IPS-15b (cell line): ENCODE data around the gene NPY4R.
"Not testable (repeated sequence)": the region's sequence is repeated elsewhere in the genome, so short reads cannot be mapped to it uniquely, and the experiment has no call there.

Experiments
- H3K27me3 ChIP-seq: one replicate; pipeline ENCODE4 v1.6.1; 2013; ENCODE audit warnings: low read length; ENCODE audit not compliant: control insufficient read depth, insufficient read depth
- H3K36me3 ChIP-seq: one replicate; pipeline ENCODE4 v1.6.1; 2013; ENCODE audit warnings: low read length; ENCODE audit not compliant: control insufficient read depth, insufficient read depth
- H3K4me1 ChIP-seq: one replicate; pipeline ENCODE4 v1.6.1; 2013; ENCODE audit warnings: mild to moderate bottlenecking, low read length; ENCODE audit not compliant: control insufficient read depth, insufficient read depth
- H3K4me3 ChIP-seq: one replicate; pipeline ENCODE4 v1.5.1; 2013; ENCODE audit warnings: low read depth, low read length
- H3K9ac ChIP-seq: one replicate; pipeline ENCODE4 v1.6.1; 2013; ENCODE audit warnings: low read depth, mild to moderate bottlenecking, low read length
- H3K9me3 ChIP-seq: one replicate; pipeline ENCODE4 v1.6.1; 2013; ENCODE audit warnings: mild to moderate bottlenecking, low read length; ENCODE audit not compliant: control insufficient read depth, insufficient read depth

NPY4R gene

DNA sequence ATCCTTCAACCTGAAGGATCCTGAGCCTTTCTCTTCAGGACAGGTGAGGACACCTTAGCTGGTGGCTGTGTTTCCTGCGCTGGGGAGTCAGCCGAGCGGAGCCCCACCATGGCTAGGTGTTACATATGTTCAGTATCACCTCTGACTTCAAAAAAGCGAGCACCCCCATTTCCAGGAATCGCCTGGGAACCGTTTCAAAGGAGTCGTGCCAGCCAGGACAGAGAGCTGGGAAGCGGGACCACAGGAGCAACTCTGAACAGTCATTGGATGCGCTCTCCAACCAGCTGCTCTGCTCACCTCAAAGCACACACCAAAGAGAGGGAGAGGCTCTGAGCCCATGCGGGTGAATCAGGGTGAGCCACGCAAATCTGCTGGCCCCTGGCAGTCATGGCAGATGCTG, 24.5 kb upstream of the NPY4R start:
- H3K9ac ChIP-seq, H3K27me3 ChIP-seq, H3K36me3 ChIP-seq, H3K4me1 ChIP-seq, H3K9me3 ChIP-seq, H3K4me3 ChIP-seq: not testable (repeated sequence)

DNA sequence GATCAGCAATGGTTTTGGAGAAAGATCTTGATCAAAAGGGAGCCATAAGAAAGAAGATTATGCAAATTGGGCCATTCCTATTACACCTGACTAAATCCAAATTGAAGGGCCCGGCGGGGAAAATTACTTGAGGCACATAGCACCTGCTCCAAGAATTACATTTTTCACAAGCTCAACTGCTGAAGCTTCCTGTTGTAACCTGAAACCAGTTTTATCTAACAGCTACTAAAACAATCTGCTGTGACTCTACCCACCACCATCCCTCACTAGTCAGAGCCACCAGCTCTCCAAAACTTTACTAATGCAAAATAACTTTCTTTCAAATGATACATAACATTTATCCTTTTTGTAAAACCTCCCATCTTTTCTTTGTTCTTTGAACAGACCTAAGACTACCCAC, 20.7 kb upstream of the NPY4R start:
- not testable (repeated sequence) for H3K4me1 ChIP-seq, H3K9me3 ChIP-seq, H3K9ac ChIP-seq, H3K4me3 ChIP-seq, H3K36me3 ChIP-seq, H3K27me3 ChIP-seq

DNA sequence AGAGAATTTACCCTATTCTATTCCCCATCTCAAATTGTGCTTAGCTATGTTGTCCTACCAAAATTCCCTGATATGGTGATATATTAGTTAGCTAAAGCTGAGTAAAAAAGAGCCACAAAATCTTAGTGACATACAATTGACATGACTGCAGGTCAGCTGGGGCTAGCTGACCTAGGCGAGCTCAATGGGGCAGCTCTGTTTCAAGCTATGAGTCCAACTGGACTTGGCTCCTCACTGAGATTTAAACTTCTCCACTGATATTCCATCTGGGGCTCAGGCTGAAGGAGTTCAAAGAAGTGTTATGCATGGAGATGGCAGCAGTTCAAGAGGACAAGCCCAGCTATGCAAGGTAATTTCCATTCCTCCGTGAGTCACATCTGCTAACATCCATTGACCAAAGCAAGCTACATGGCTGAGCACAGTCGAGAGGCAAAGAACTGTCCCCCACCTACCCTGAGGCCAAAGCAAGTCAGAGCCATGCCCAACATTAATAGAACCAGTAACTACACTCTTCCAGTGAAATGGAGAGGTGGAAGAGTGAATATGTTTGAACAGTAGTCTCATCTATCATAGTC, 9.1 kb upstream of the NPY4R start:
- H3K27me3 ChIP-seq, H3K9me3 ChIP-seq: not testable (repeated sequence)

DNA sequence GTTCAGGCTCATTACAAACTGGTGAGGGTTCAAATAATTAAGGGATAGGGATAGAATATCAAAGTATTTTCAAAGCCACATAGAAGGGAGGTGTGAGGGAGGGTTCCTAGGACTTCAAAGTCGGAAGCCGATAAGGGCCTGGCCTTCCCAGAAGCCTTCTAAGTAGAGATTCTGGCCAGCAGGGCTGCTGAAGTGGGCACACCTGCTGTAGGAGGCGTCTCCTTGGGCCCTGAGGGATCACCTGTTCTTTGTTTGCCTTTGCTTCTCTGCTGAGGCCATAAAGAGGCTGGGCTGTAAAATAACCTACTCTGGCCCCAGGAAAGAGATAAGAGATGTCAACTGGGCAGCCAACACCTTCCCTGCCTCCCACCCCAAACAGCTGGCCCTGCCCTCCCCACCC, 8.0 kb upstream of the NPY4R start:
- not testable (repeated sequence) for H3K4me1 ChIP-seq

More for the DNA sequence above, 9.1 kb upstream of the NPY4R start:
- H3K4me1 ChIP-seq, H3K9ac ChIP-seq, H3K4me3 ChIP-seq, H3K36me3 ChIP-seq: not testable (repeated sequence)

DNA sequence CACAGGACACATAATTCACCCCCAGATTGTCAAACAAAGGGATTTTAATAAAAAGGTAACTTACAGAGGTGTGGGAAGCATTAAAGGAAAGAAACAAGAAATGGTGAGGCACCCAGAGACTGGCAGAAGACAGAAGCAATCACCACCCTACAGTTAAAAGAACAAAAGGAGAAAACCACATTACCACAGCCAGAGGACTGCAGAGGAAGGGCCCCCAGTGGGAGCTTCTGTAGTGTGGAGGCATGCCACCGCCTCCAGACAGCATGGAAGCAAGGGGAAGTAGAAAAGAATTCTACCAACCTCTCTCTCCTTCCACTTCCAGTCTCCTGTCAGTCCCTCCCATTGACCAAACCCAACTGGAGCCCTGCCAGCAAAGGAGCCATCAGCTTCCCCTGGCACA, 4.4 kb upstream of the NPY4R start:
- H3K9me3 ChIP-seq, H3K4me1 ChIP-seq, H3K9ac ChIP-seq, H3K4me3 ChIP-seq, H3K36me3 ChIP-seq, H3K27me3 ChIP-seq: not testable (repeated sequence)

More for the DNA sequence above, 8.0 kb upstream of the NPY4R start:
- not testable (repeated sequence) for H3K36me3 ChIP-seq, H3K9me3 ChIP-seq, H3K27me3 ChIP-seq, H3K9ac ChIP-seq, H3K4me3 ChIP-seq

DNA sequence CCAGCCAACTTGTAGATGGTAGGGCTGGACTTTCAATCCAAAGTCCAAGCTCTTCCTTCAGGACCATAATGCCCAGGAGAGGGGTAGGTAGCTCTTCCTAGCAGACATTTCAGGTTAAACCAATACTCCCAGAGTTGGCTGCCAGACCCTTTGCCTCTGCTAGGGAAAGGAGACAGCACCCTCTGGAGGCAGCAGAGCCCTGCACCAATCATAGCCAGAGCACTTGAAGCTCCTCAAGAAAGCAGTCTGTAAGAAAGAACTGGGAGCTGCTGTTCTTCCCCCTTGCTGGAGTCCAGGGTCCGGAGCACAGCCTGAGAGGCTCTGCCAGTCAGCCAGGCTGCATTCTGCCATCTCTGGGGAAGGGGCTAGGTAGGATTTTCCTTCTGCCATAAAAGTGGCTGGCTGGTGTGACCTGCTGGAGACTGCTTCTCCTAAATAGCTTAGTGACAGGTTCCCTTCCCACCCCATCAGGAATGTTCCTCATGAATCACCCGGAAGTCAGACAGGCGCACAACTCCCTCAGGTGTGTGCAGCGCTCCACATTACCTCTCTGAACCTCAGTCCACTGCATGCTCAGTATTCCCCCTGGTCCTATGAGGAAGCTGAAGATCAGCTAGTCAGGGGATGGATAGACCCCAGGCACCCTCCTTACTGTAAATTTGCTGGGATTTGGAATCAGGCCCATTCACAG, 2.5 kb upstream of the NPY4R start:
- H3K4me3 ChIP-seq, H3K27me3 ChIP-seq, H3K36me3 ChIP-seq, H3K9me3 ChIP-seq, H3K9ac ChIP-seq, H3K4me1 ChIP-seq: not testable (repeated sequence)

DNA sequence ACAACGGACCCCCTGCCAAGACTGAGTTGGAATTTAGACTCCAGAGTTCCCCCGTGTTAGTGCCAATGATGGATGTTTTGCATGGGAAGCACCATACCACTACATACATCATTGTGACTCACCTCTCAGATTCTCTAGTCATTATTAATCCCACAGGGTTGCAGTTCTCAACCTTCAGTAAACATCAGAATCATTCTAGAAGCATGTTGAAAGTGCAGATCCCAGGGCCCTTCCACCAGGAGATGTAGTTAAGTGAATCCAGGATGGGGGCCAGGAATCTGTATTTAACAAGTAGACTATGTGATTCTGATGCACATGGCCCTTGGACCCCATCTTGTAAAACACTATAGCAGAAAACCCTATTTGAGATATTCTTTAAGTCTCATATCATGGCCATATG, 2.1 kb downstream of the NPY4R start:
- not testable (repeated sequence) for H3K27me3 ChIP-seq, H3K4me1 ChIP-seq, H3K9ac ChIP-seq, H3K9me3 ChIP-seq, H3K4me3 ChIP-seq, H3K36me3 ChIP-seq

DNA sequence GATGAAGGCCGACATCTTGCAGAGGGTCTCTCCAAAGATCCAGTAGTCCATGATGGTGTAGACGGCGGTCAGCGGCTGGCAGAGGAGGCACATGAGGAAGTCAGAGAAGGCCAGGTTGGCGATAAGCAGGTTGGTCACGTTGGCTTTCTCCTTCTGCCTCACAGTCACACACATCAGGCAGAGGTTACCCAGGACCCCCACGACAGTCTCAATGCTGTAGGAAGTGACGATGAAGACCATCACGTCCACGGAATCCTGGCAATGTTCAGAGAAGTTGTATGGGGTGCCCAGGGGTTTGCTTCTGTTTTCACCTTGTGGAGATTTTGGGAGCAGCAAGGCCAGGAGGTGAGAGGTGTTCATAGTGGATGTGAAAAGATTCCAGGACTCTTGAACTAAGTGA, 3.5 kb downstream of the NPY4R start:
- H3K9me3 ChIP-seq, H3K27me3 ChIP-seq, H3K4me3 ChIP-seq, H3K36me3 ChIP-seq, H3K9ac ChIP-seq, H3K4me1 ChIP-seq: not testable (repeated sequence)

DNA sequence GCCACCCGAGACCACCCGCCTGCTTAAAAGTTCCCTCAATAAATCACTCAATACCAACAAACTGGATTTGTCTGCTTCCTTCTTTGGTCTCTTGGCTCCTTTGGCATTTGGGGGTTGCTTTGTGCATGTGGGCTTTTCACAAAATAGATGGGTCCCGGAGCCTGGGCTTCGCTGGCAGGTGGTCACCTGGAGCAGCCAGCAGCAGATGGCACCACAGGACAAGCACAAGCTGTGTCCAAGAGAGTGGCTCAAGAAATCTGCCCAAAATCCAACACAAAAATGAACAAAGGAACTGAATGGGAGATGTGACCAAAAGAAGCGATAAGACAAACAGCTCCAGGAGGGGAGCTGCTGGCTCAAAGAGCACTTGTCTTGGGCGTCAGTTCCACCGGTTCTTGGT, 6.2 kb downstream of the NPY4R start:
- H3K27me3 ChIP-seq, H3K4me1 ChIP-seq, H3K9ac ChIP-seq, H3K36me3 ChIP-seq, H3K4me3 ChIP-seq, H3K9me3 ChIP-seq: not testable (repeated sequence)

DNA sequence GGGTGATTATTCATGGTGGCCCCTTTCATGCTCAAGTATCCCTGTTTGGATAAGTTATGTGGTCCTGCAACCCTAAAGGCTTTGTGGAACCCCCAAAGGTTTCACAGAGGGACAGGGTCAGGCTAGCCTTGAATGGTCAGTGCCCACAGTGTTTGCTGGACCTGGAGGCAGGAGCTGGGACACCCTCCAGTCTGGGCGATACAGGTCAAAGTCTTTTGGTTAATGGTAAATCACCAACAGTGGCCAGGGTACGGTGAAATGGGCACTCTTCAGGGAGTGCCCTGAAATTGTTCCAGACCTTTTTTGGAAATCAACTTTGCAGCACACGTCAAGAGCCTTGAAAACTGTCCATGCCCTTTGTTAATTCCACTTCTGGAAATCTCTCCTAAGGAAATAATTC, 8.7 kb downstream of the NPY4R start:
- not testable (repeated sequence) for H3K4me3 ChIP-seq, H3K9ac ChIP-seq, H3K36me3 ChIP-seq, H3K9me3 ChIP-seq, H3K4me1 ChIP-seq, H3K27me3 ChIP-seq

DNA sequence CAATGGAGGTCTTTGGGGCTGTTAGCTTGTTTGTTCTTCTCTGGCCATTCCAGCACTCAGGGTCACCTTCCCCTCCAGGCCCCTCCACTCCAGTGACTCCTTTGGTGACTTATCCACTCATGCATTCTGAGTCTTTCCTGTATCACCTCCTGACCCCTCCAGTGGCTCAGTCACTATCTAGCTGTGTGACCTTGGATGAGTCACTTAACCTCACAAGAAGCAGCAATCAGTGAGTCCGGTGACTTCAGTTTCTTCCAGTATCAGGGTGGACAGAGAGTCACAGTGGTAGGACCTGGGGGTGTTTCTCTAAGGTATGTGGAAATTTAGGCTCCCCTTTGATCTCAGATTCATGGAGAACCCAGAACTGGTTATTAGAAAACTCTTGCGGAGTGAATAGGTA, 9.8 kb downstream of the NPY4R start:
- not testable (repeated sequence) for H3K36me3 ChIP-seq, H3K4me3 ChIP-seq, H3K9me3 ChIP-seq, H3K4me1 ChIP-seq, H3K9ac ChIP-seq, H3K27me3 ChIP-seq

DNA sequence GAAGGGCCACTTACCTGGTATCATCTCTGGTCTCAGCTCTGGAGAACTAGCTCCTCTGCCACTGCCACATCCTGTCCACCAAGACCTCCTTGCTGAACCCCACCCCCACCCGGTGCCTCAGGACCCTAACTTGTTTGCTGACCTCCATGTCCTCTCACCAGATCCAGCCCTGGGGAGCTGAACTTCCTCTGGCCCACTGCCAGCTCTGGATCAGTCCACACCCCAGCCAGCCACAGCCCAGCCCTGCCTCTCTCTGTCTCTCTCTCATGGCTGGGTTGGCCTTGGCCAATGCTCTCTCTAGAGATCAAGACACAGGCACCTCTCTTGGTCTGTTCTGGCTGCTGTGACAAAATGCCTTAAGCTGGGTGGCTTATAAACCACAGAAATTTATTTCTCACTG, 14.4 kb downstream of the NPY4R start:
- H3K4me1 ChIP-seq, H3K36me3 ChIP-seq, H3K27me3 ChIP-seq, H3K9me3 ChIP-seq, H3K9ac ChIP-seq, H3K4me3 ChIP-seq: not testable (repeated sequence)

DNA sequence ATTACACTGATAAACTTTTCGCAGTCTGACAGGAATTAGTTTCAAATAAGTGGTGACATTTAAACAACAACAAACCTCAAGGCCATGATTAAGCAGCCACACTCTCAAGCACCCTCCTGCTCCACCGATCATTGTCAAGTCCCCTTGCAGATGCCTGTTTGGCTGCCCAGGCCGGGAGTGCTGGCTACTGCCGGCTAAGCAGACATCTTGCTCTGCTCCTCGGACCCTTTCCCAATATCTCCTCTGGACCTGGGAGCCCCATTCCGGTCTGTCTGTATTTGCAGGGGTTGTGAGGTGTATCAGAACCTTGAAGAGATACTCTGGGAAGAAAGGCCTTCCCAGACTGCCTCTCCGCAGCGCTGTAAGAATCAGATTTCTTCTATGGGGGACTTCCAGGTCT, 14.9 kb downstream of the NPY4R start:
- not testable (repeated sequence) for H3K9me3 ChIP-seq, H3K9ac ChIP-seq, H3K27me3 ChIP-seq, H3K4me3 ChIP-seq, H3K4me1 ChIP-seq, H3K36me3 ChIP-seq
